ENCODE measurements around the gene BCAS3.

GRCh38 chr17:60640503-60640902, 37.1 kb upstream of the BCAS3 start:
- TF ChIP-seq ATF3 (IDR thresholded peaks at IDR 0.05), result no peak
- no peak for TF ChIP-seq POLR2A (IDR thresholded peaks at IDR 0.05; ENCODE audit: borderline replicate concordance, extremely low read depth, insufficient read depth, insufficient read length)
- no peak for TF ChIP-seq RAD21 (IDR thresholded peaks at IDR 0.05; ENCODE audit: low read depth)

Measured in HCT116 (cell line).